ENCODE measurements around the gene PAPOLB. TPM values are rescaled to one million over a fixed set of nuclear protein-coding genes. Genes with fewer than 3 reads are reported as not detected.

The PAPOLB gene
- total RNA-seq, 1 experiment from 2014 or later: 0.13 TPM

- H3K4me1 ChIP-seq (ENCODE audit: insufficient read depth, low read length): no peaks in the 10 kb centered on the region
- H2BK5ac ChIP-seq (ENCODE audit: insufficient read length, low read length): no peak overlapping the region
- Mint-ChIP-seq H3K27ac (peak overlapping the region in 1 of 3 experiments; percentile 44; a peak in 1 of 7 replicates), H3K4me1 (no peaks in the 10 kb centered on the region), H3K4me3 (no peak overlapping the region), H3K9me3 (peaks cover 1 to 6% of the 10 kb centered on the region in 2 experiments; a peak in 2 of 5 replicates), H3K36me3 (ENCODE audit: insufficient read depth in 1 of 3, low read depth in 3 of 3) (peaks cover 0 to 10% (median 0%) of the 10 kb centered on the region in 3 experiments; a peak in 2 of 7 replicates), H3K27me3 (ENCODE audit: low read depth) (peaks cover 4% of the 10 kb centered on the region)
- H3K23me2 ChIP-seq (ENCODE audit: insufficient read length, low read depth, low read length, poor library complexity, severe bottlenecking): no peaks in the 10 kb centered on the region
- no peak overlapping the region for H4K8ac ChIP-seq (replicated peaks; ENCODE audit: insufficient read length, low read depth, low read length)
- H3K4me2 ChIP-seq (ENCODE audit: insufficient read depth, insufficient read length, low read length): no peak overlapping the region
- H3K14ac ChIP-seq (ENCODE audit: insufficient read depth, low read length): no peak overlapping the region
- H3T11ph ChIP-seq (ENCODE audit: low read length): no peak overlapping the region
- no peak overlapping the region for H3K56ac ChIP-seq (ENCODE audit: insufficient read length, low read depth, low read length)
- H3K79me1 ChIP-seq (ENCODE audit: insufficient read depth, low read depth, low read length, poor library complexity, severe bottlenecking): no peaks in the 10 kb centered on the region
- H2AFZ ChIP-seq (ENCODE audit: low read length): no peak overlapping the region
- no peak overlapping the region for H3K18ac ChIP-seq (ENCODE audit: insufficient read length, low read depth, low read length)
- H3K9ac ChIP-seq (ENCODE audit: extremely low read depth, insufficient read length, low read length): no peak overlapping the region
- H3K9me3 ChIP-seq (ENCODE audit: control insufficient read depth, low read depth, low read length): no peaks in the 10 kb centered on the region
- H4K91ac ChIP-seq (ENCODE audit: insufficient read length, low read depth, low read length): no peak overlapping the region
- no peak overlapping the region for H2BK20ac ChIP-seq (ENCODE audit: low read depth, low read length, poor library complexity, severe bottlenecking)
- H2BK120ac ChIP-seq (ENCODE audit: low read depth, low read length, poor library complexity, severe bottlenecking): no peak overlapping the region
- H3K27ac ChIP-seq (ENCODE audit: insufficient read length, low read depth, low read length): no peak overlapping the region
- H3K23ac ChIP-seq (ENCODE audit: insufficient read length, low read depth, low read length): no peak overlapping the region
- no peak overlapping the region for H4K5ac ChIP-seq (ENCODE audit: insufficient read length, low read depth, low read length)
- WGBS (ENCODE audit: extremely low coverage, insufficient read length, low lambda C conversion rate): no CpG with 5 or more reads among the region's 38 CpGs
- TF ChIP-seq CTCF (conservative IDR thresholded peaks at IDR 0.05): peak; percentile 41
- H2AK5ac ChIP-seq (ENCODE audit: insufficient read length, low read length): no peak overlapping the region
- no peak overlapping the region for H2BK12ac ChIP-seq (ENCODE audit: insufficient read length, low read depth, low read length)
- H3K79me2 ChIP-seq (ENCODE audit: insufficient read depth, low read length): no peaks in the 10 kb centered on the region
- no peaks in the 10 kb centered on the region for H3K27me3 ChIP-seq (ENCODE audit: insufficient read depth, low read length)
- DNase-seq: peak; percentile 26
- no peak overlapping the region for H3K4ac ChIP-seq (ENCODE audit: low read depth, low read length)
- H2BK15ac ChIP-seq (ENCODE audit: low read depth, low read length): no peak overlapping the region
- H4K20me1 ChIP-seq (ENCODE audit: control insufficient read depth, insufficient read depth, insufficient read length): no peaks in the 10 kb centered on the region
Measured at GRCh38 chr7:4815609-4816418, 46.0 kb downstream of the PAPOLB start.

All from H9 (cell line).